Upper lobe of right lung (tissue), 1 donor: ENCODE measurements around the gene CHST3. TPM values are rescaled to one million over a fixed set of nuclear protein-coding genes. Genes with fewer than 3 reads are reported as not detected.
"Not testable (repeated sequence)": the region's sequence is repeated elsewhere in the genome, so short reads cannot be mapped to it uniquely, and the experiment has no call there.

Experiments
- ATAC-seq: fragments of 200-7000 bp; cut with Tn5 transposase; one replicate; pipeline ENCODE4 v1.9.1; 2020; ENCODE audit warnings: mild to moderate bottlenecking, moderate library complexity
- DNase-seq: peaks from one replicate; pipeline ENCODE4 v3.0.0-alpha.2; 2020
- H3K27ac ChIP-seq: fragments of 200-600 bp; one replicate; pipeline ENCODE4 v1.8.0; 2022
- H3K27me3 ChIP-seq: fragments of 200-600 bp; one replicate; pipeline ENCODE4 v1.8.0; 2022; ENCODE audit warnings: mild to moderate bottlenecking
- H3K36me3 ChIP-seq: fragments of 200-600 bp; one replicate; pipeline ENCODE4 v1.8.0; 2022
- H3K4me1 ChIP-seq: fragments of 200-600 bp; one replicate; pipeline ENCODE4 v1.8.0; 2022
- H3K4me3 ChIP-seq: fragments of 200-600 bp; one replicate; pipeline ENCODE4 v1.8.0; 2022; ENCODE audit warnings: mild to moderate bottlenecking
- H3K9me3 ChIP-seq: fragments of 200-600 bp; one replicate; pipeline ENCODE4 v1.8.0; 2022
- CTCF ChIP-seq: fragments of 200-600 bp; IDR thresholded peaks from one replicate; pipeline ENCODE4 v1.8.0; 2022; ENCODE audit warnings: antibody characterized with exemption
- intact Hi-C: fragments of 100-400 bp; cut with DNase I; formaldehyde crosslinking; loops from one replicate; pipeline ENCODE4 v1.11.0; 2022
- long read RNA-seq: library from polyadenylated mRNA; unstranded; transcript quantifications from one replicate; pipeline ENCODE4 v2.0.0, GENCODE V29; 2021
- total RNA-seq: library from RNA; stranded (reverse); fragmentation: NEBNext Ultra II Directional; extraction: Animal tissue kit (Norgen Biotek cat#: 25700); gene quantifications from one replicate; pipeline ENCODE4 v1.2.1, GENCODE V29; 2021
- donor health status: DM: no; HTN: yes; CAD: no; lungs with severe emphysema.

CHST3 gene
- total RNA-seq = 15.6 TPM
- long read RNA-seq, partial matches to known transcripts = 0 of 20 reads
- long read RNA-seq, other reads (novel, unspliced or antisense) = 20 of 20 reads

- Histone ChIP-seq H3K4me1 (peaks cover 10% of the 10 kb centered on the region), H3K36me3 (no peaks in the 10 kb centered on the region), H3K27me3 (no peaks in the 10 kb centered on the region), H3K27ac (peak within 1 kb of the TSS; percentile 83), H3K9me3 (no peaks in the 10 kb centered on the region), H3K4me3 (peak within 1 kb of the TSS; percentile 61)
- no peak for TF ChIP-seq CTCF
- ATAC-seq (peak; percentile 84), DNase-seq (peak; percentile 80)
- intact Hi-C loops = no loop called here
These were observed at the start of gene CHST3 for GRCh38 chr10:71964098-71964742. Gene CHST3, plus strand, starts transcription at chr10:71964395. Its CDS starts 41,448 bp downstream, at chr10:72005843.

GRCh38 chr10:71916827-71917226 lies 47.4 kb upstream of the CHST3 start:
- no peaks in the 10 kb centered on the region for H3K27me3 ChIP-seq
- H3K4me3 ChIP-seq = no peak overlapping the region
- peaks cover 3% of the 10 kb centered on the region for H3K4me1 ChIP-seq
- H3K9me3 ChIP-seq = no peaks in the 10 kb centered on the region
- DNase-seq = no peak
- no peaks in the 10 kb centered on the region for H3K36me3 ChIP-seq
- no peak for TF ChIP-seq CTCF
- no peak overlapping the region for H3K27ac ChIP-seq
- ATAC-seq = no peak
- intact Hi-C loops = no loop called here

GRCh38 chr10:71918992-71919391 lies 45.2 kb upstream of the CHST3 start:
- H3K4me1 ChIP-seq = peaks cover 3% of the 10 kb centered on the region
- DNase-seq (no peak), ATAC-seq (no peak)
- H3K4me3 ChIP-seq = no peak overlapping the region
- H3K27me3 ChIP-seq = no peaks in the 10 kb centered on the region
- no peak for TF ChIP-seq CTCF
- H3K36me3 ChIP-seq = no peaks in the 10 kb centered on the region
- no peaks in the 10 kb centered on the region for H3K9me3 ChIP-seq
- intact Hi-C loops = no loop called here
- H3K27ac ChIP-seq = no peak overlapping the region

GRCh38 chr10:71919956-71920539 lies 44.1 kb upstream of the CHST3 start:
- H3K4me1 ChIP-seq, H3K27me3 ChIP-seq, intact Hi-C loops, ATAC-seq, H3K36me3 ChIP-seq, H3K4me3 ChIP-seq, H3K27ac ChIP-seq, H3K9me3 ChIP-seq, DNase-seq: not testable (repeated sequence)

- intact Hi-C loops = no loop called here
- peaks cover 3% of the 10 kb centered on the region for H3K4me1 ChIP-seq
- DNase-seq = no peak
- H3K36me3 ChIP-seq = no peaks in the 10 kb centered on the region
- no peak overlapping the region for H3K4me3 ChIP-seq
- H3K27me3 ChIP-seq = no peaks in the 10 kb centered on the region
- no peak overlapping the region for H3K27ac ChIP-seq
- ATAC-seq = no peak
- H3K9me3 ChIP-seq = no peaks in the 10 kb centered on the region
- TF ChIP-seq CTCF = no peak
These were observed 43.5 kb upstream of the CHST3 start for GRCh38 chr10:71920540-71921323.
